AG10803 (cell line): ENCODE measurements around the gene BRAT1.

Source experiments
- DNase-seq: peaks from one replicate; pipeline ENCODE4 v3.0.0; 2010; ENCODE audit warnings: low read depth
- H3K4me3 ChIP-seq: 2 replicates; pipeline ENCODE4 v1.5.1; 2011; ENCODE audit warnings: mild to moderate bottlenecking, low read length, control low read depth
- CTCF ChIP-seq: conservative IDR thresholded peaks from 2 replicates; pipeline ENCODE4 v1.5.1; 2011; ENCODE audit warnings: mild to moderate bottlenecking, low read length, control low read depth, inconsistent platforms

BRAT1 gene

GRCh38 chr7:2575046-2575732 lies 19.9 kb upstream of the BRAT1 start:
- TF ChIP-seq CTCF: no peak
- DNase-seq: no peak
- H3K4me3 ChIP-seq: no peak overlapping the region

GRCh38 chr7:2573761-2574160 lies 18.4 kb upstream of the BRAT1 start:
- H3K4me3 ChIP-seq: no peak overlapping the region
- no peak for TF ChIP-seq CTCF
- no peak for DNase-seq

GRCh38 chr7:2572101-2572842 lies 16.9 kb upstream of the BRAT1 start:
- no peak for DNase-seq
- H3K4me3 ChIP-seq: no peak overlapping the region
- TF ChIP-seq CTCF: no peak

GRCh38 chr7:2571409-2571808 lies 16.1 kb upstream of the BRAT1 start:
- no peak for TF ChIP-seq CTCF
- H3K4me3 ChIP-seq: no peak overlapping the region
- no peak for DNase-seq

GRCh38 chr7:2570021-2570420 lies 14.7 kb upstream of the BRAT1 start:
- no peak for TF ChIP-seq CTCF
- no peak overlapping the region for H3K4me3 ChIP-seq
- no peak for DNase-seq

- DNase-seq: no peak
- TF ChIP-seq CTCF: no peak
- no peak overlapping the region for H3K4me3 ChIP-seq
Observed at GRCh38 chr7:2569421-2569820, 14.1 kb upstream of the BRAT1 start.

- H3K4me3 ChIP-seq: no peak overlapping the region
- DNase-seq: no peak
- TF ChIP-seq CTCF: no peak
Observed at GRCh38 chr7:2568521-2569223, 13.3 kb upstream of the BRAT1 start.
